PC-3 (cell line): Measurements from ENCODE around the gene DHX34. TPM values are rescaled to one million over a fixed set of nuclear protein-coding genes. Genes with fewer than 3 reads are reported as not detected.

Experiments used
- ATAC-seq: fragments of 200-7000 bp; cut with Tn5 transposase; 2 replicates; pipeline ENCODE4 v1.9.1; 2020; ENCODE audit warnings: mild to moderate bottlenecking, moderate library complexity
- BruUV-seq: library from RNA; stranded (reverse); fragments of 400-500 nt; replicated peaks from 2 replicates; lab custom pipeline; 2021; lab: Mats Ljungman, UMichigan
- CTCF ChIA-PET: fragments of 300-600 bp; sonication (Branson Sonifier 250); formaldehyde crosslinking; loops from one replicate; lab custom pipeline; 2022; ENCODE audit warnings: antibody characterized with exemption; lab: Charles Lee
- POLR2A ChIA-PET: fragments of 300-600 bp; sonication (Branson Sonifier 250); formaldehyde crosslinking; loops from one replicate; lab custom pipeline; 2022; ENCODE audit warnings: antibody characterized with exemption; ENCODE audit not compliant: unreplicated experiment; lab: Charles Lee
- DNase-seq: peaks from one replicate; pipeline ENCODE4 v3.0.0-alpha.2; 2015
- H2AFZ ChIP-seq: fragments of 300-600 bp; sonication (generic); 2 replicates; pipeline ENCODE4 v1.6.0; 2016; ENCODE audit warnings: antibody characterized with exemption, low read length
- H3F3A ChIP-seq: fragments of 300-600 bp; sonication (generic); one replicate; pipeline ENCODE4 v1.6.0; 2017; ENCODE audit warnings: antibody characterized with exemption, low read length, control low read depth, mild to moderate bottlenecking; ENCODE audit not compliant: unreplicated experiment
- H3K27ac ChIP-seq: fragments of 300-600 bp; sonication (generic); 2 replicates; pipeline ENCODE4 v1.5.1; 2016; ENCODE audit warnings: mild to moderate bottlenecking, low read length
- H3K27me3 ChIP-seq: fragments of 300-600 bp; sonication (generic); 2 replicates; pipeline ENCODE4 v1.6.1; 2016; ENCODE audit warnings: low read length, mixed read lengths
- H3K36me3 ChIP-seq: fragments of 300-600 bp; sonication (generic); 2 replicates; pipeline ENCODE4 v1.6.1; 2016; ENCODE audit warnings: low read depth, mixed run types, low read length, mixed read lengths
- H3K4me1 ChIP-seq: fragments of 300-600 bp; sonication (generic); 2 replicates; pipeline ENCODE4 v1.5.1; 2016; ENCODE audit warnings: low read length; ENCODE audit not compliant: insufficient read depth
- H3K4me2 ChIP-seq: fragments of 300-600 bp; sonication (generic); 2 replicates; pipeline ENCODE4 v1.6.0; 2016; ENCODE audit warnings: low read length
- H3K4me3 ChIP-seq: fragments of 300-600 bp; sonication (generic); 2 replicates; pipeline ENCODE4 v1.5.1; 2016; ENCODE audit warnings: mild to moderate bottlenecking, low read length, mixed read lengths
- H3K79me2 ChIP-seq: fragments of 300-600 bp; sonication (generic); 2 replicates; pipeline ENCODE4 v1.6.1; 2017; ENCODE audit warnings: low read length, mixed read lengths
- H3K9ac ChIP-seq: fragments of 300-600 bp; sonication (generic); 2 replicates; pipeline ENCODE4 v1.6.0; 2016; ENCODE audit warnings: mild to moderate bottlenecking, low read length
- H3K9me2 ChIP-seq: fragments of 300-600 bp; sonication (generic); replicated peaks from 2 replicates; pipeline ENCODE4 v1.6.1; 2016; ENCODE audit warnings: mixed run types, low read length, mixed read lengths
- H3K9me3 ChIP-seq: fragments of 300-600 bp; sonication (generic); 2 replicates; pipeline ENCODE4 v1.6.1; 2016; ENCODE audit warnings: low read length, mixed read lengths
- H4K20me1 ChIP-seq: fragments of 300-600 bp; sonication (generic); 2 replicates; pipeline ENCODE4 v1.6.1; 2016; ENCODE audit warnings: low read length, mixed read lengths
- CTCF ChIP-seq: fragments of 300-600 bp; sonication (generic); conservative IDR thresholded peaks from 2 replicates; pipeline ENCODE4 v1.5.1; 2017; ENCODE audit warnings: antibody characterized with exemption, low read depth, mild to moderate bottlenecking, low read length
- EZH2 ChIP-seq: fragments of 300-600 bp; sonication (generic); IDR thresholded peaks from one replicate; pipeline ENCODE4 v1.6.1; 2017; ENCODE audit warnings: antibody characterized with exemption, mild to moderate bottlenecking, low read length; ENCODE audit not compliant: unreplicated experiment
- EZH2phosphoT487 ChIP-seq: fragments of 300-600 bp; sonication (generic); IDR thresholded peaks from 2 replicates; pipeline ENCODE4 v1.6.1; 2018; ENCODE audit warnings: mild to moderate bottlenecking, antibody characterized with exemption, low read length, borderline replicate concordance
- intact Hi-C: fragments of 100-400 bp; cut with micrococcal nuclease; formaldehyde crosslinking; loops from 2 replicates; pipeline ENCODE4 v1.9.0; 2023
- total RNA-seq: library from RNA; depleted of rRNA; stranded (reverse); fragments of >200 nt; gene quantifications from 2 replicates; pipeline ENCODE4 v1.2.3, GENCODE V29; 2014

DHX34 gene
- total RNA-seq, 1 experiment from 2014 or later = 28.3 TPM

GRCh38 chr19:47375694-47376588 lies 26.8 kb downstream of the DHX34 start:
- CTCF ChIA-PET = no interaction called here
- H3K9ac ChIP-seq = no peak overlapping the region
- no peak overlapping the region for H3K4me3 ChIP-seq
- H3K79me2 ChIP-seq = no peaks in the 10 kb centered on the region
- DNase-seq (no peak), ATAC-seq (no peak)
- no peaks in the 10 kb centered on the region for H3K4me1 ChIP-seq
- TF ChIP-seq CTCF (no peak), EZH2 (no peak), EZH2phosphoT487 (no peak)
- intact Hi-C loops = no loop called here
- peaks cover 4% of the 10 kb centered on the region; the same call in 1 of the 2 replicates for H3K36me3 ChIP-seq
- H3K27me3 ChIP-seq = no peaks in the 10 kb centered on the region
- H3K4me2 ChIP-seq = no peak overlapping the region
- H2AFZ ChIP-seq = no peak overlapping the region
- H4K20me1 ChIP-seq = no peaks in the 10 kb centered on the region
- H3K9me3 ChIP-seq = no peaks in the 10 kb centered on the region
- H3K27ac ChIP-seq = no peak overlapping the region
- no peaks in the 10 kb centered on the region for H3F3A ChIP-seq
- no TSS peak for BruUV-seq
- POLR2A ChIA-PET = no interaction called here
- no peaks in the 10 kb centered on the region for H3K9me2 ChIP-seq

DNA sequence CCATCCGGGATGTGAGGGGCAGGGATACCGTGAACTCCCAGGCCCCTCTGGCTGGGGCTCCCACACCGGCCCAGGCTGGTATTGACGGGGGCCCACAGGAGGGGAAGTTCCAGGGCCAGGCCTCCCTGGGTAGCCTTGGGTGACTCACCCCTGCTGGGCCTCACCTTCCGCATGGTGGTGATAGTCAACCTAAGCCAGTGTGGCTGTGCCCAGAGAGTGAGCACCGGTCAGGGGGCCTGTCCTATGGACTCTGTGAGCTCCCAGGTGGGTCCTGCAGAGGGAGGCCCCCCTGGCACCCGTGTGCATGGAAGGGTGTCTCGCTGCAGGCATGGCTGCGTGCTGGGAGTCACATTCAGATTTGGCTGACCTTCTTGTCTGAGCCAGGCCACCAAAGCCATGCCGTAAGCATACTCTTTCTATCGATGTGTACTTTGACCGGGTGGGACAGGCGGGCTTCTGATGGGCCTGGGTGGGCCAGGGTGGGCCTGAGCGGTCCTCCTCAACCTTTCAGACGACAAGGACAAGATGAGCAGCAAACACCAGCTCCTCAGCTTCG lies 27.6 kb downstream of the DHX34 start:
- no peaks in the 10 kb centered on the region for H4K20me1 ChIP-seq
- H3K9ac ChIP-seq = no peak overlapping the region
- no peak overlapping the region for H3K4me3 ChIP-seq
- ChIA-PET POLR2A (no interaction called here), CTCF (no interaction called here)
- no peak overlapping the region for H2AFZ ChIP-seq
- intact Hi-C loops = no loop called here
- DNase-seq = no peak
- TF ChIP-seq CTCF (no peak), EZH2phosphoT487 (no peak), EZH2 (no peak)
- peaks cover 4% of the 10 kb centered on the region; the same call in 1 of the 2 replicates for H3K36me3 ChIP-seq
- no peak overlapping the region for H3K4me2 ChIP-seq
- no peaks in the 10 kb centered on the region for H3K9me2 ChIP-seq
- no peaks in the 10 kb centered on the region for H3K9me3 ChIP-seq
- H3K27ac ChIP-seq = no peak overlapping the region
- no peaks in the 10 kb centered on the region for H3K4me1 ChIP-seq
- BruUV-seq = no TSS peak
- H3K27me3 ChIP-seq = no peaks in the 10 kb centered on the region
- no peak for ATAC-seq
- no peaks in the 10 kb centered on the region for H3K79me2 ChIP-seq
- H3F3A ChIP-seq = no peaks in the 10 kb centered on the region

DNA sequence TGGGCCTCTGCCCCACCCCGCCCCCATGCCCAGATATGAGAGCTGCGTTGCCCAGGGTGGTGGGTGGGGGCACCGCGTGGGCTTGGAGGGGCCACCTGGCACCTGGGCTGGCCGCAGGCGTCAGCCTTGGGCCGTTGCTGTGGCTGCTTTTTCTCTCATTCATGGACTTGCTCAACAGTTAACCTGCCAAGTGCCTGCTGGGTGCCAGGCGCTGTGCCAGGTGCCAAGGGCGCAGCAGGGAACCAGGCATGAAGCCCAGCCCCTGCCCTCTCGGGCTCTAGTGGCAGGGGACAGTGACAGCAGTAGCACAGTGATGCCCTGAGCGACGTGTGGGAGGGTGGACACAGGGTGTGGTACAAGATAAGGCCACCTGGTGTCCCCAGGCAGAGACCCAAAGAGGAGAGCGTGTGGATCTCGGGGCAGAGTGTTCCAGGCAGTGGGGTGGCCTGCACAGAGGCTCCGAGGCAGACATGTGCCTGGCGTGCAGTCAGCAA lies 28.1 kb downstream of the DHX34 start:
- Histone ChIP-seq H3K27me3 (no peaks in the 10 kb centered on the region), H2AFZ (no peak overlapping the region), H4K20me1 (no peaks in the 10 kb centered on the region), H3K79me2 (no peaks in the 10 kb centered on the region), H3K9me3 (no peaks in the 10 kb centered on the region), H3K36me3 (peaks cover 4% of the 10 kb centered on the region; the same call in 1 of the 2 replicates), H3K4me1 (no peaks in the 10 kb centered on the region), H3K4me3 (no peak overlapping the region), H3K9me2 (no peaks in the 10 kb centered on the region), H3K4me2 (no peak overlapping the region), H3F3A (no peaks in the 10 kb centered on the region), H3K9ac (no peak overlapping the region), H3K27ac (no peak overlapping the region)
- no peak for ATAC-seq
- ChIA-PET CTCF (no interaction called here), POLR2A (no interaction called here)
- intact Hi-C loops = no loop called here
- TF ChIP-seq EZH2phosphoT487 = no peak
- TF ChIP-seq EZH2 = no peak
- no peak for TF ChIP-seq CTCF
- BruUV-seq = no TSS peak
- DNase-seq = no peak
